HepG2 (cell line): ENCODE measurements around the gene FDXACB1. TPM values are rescaled to one million over a fixed set of nuclear protein-coding genes. Genes with fewer than 3 reads are reported as not detected.
A peak's percentile ranks its signal among the peaks of the same experiment; 100 is the strongest.

ENCODE experiments used
- ATF1 ChIP-seq: IDR thresholded peaks from 2 replicates; pipeline ENCODE4 v1.6.1; 2016; ENCODE audit warnings: mild to moderate bottlenecking, control low read depth
- CEBPG ChIP-seq: IDR thresholded peaks from 2 replicates; pipeline ENCODE4 v1.6.1; 2016
- FOXK1 ChIP-seq: sonication (generic); formaldehyde crosslinking; IDR thresholded peaks from 2 replicates; pipeline ENCODE4 v1.4.0; 2020; ENCODE audit warnings: low read depth, missing genetic modification reagents, borderline replicate concordance
- NR2C2 ChIP-seq: sonication (generic); formaldehyde crosslinking; IDR thresholded peaks from 2 replicates; pipeline ENCODE4 v1.4.0; 2020; ENCODE audit warnings: missing genetic modification reagents, mild to moderate bottlenecking, moderate library complexity, borderline replicate concordance
- ZBTB10 ChIP-seq: sonication (generic); formaldehyde crosslinking; IDR thresholded peaks from 2 replicates; pipeline ENCODE4 v1.4.0; 2020; ENCODE audit warnings: missing genetic modification reagents, borderline replicate concordance
- ZNF280B ChIP-seq: sonication (generic); formaldehyde crosslinking; IDR thresholded peaks from 2 replicates; pipeline ENCODE4 v1.5.0; 2020; ENCODE audit warnings: missing genetic modification reagents, mild to moderate bottlenecking, borderline replicate concordance
- ZNF33B ChIP-seq: sonication (generic); formaldehyde crosslinking; IDR thresholded peaks from 2 replicates; pipeline ENCODE4 v1.5.1; 2020; ENCODE audit warnings: mild to moderate bottlenecking, missing genetic modification reagents
- ZNF430 ChIP-seq: sonication (generic); formaldehyde crosslinking; IDR thresholded peaks from 2 replicates; pipeline ENCODE4 v1.9.0; 2021; ENCODE audit warnings: mild to moderate bottlenecking, missing genetic modification reagents
- ZNF451 ChIP-seq: sonication (generic); formaldehyde crosslinking; IDR thresholded peaks from 2 replicates; pipeline ENCODE4 v1.5.0; 2020; ENCODE audit warnings: mild to moderate bottlenecking, missing genetic modification reagents
- ZNF629 ChIP-seq: sonication (generic); formaldehyde crosslinking; conservative IDR thresholded peaks from 2 replicates; pipeline ENCODE4 v1.5.0; 2020; ENCODE audit warnings: missing genetic modification reagents
- ZNF773 ChIP-seq: sonication (generic); formaldehyde crosslinking; IDR thresholded peaks from 2 replicates; pipeline ENCODE4 v1.4.0; 2020; ENCODE audit warnings: missing genetic modification reagents, borderline replicate concordance
- ZNF841 ChIP-seq: sonication (generic); formaldehyde crosslinking; IDR thresholded peaks from 2 replicates; pipeline ENCODE4 v1.8.1; 2023; ENCODE audit warnings: missing genetic modification reagents, borderline replicate concordance
- ZZZ3 ChIP-seq: sonication (generic); formaldehyde crosslinking; IDR thresholded peaks from 2 replicates; pipeline ENCODE4 v1.4.0; 2020; ENCODE audit warnings: missing genetic modification reagents, mild to moderate bottlenecking, borderline replicate concordance
- polyA plus RNA-seq, 8 experiments: library from polyadenylated mRNA; depleted of rRNA in 3 of 8; stranded (reverse) in 7 of 8; unstranded in 1 of 8; fragments of >200 nt; fragmentation: Illumina TruSeq in 4 of 8; extraction: Trizol in 4 of 8; gene quantifications; 2 replicates each; pipeline versions ENCODE4 v1.2.1 to v1.2.3, GENCODE V29; 2011 to 2016; ENCODE audit warnings: low read depth in 4 of 8, missing spikeins in 1 of 8, mixed read lengths in 1 of 8; ENCODE audit not compliant: insufficient read depth in 1 of 8
- total RNA-seq, 5 experiments: library from RNA; depleted of rRNA; stranded (reverse); fragments of >200 nt; fragmentation: Illumina TruSeq; extraction: Trizol; gene quantifications; 2 replicates each; pipeline ENCODE4 v1.2.3, GENCODE V29; 2016; ENCODE audit warnings: low read depth in 1 of 5
- TF ChIP-seq, protein P1 (sequence below): sonication (generic); formaldehyde crosslinking; IDR thresholded peaks from 2 replicates; pipeline ENCODE4 v1.4.0; 2020; ENCODE audit warnings: missing genetic modification reagents
- TF ChIP-seq, protein P2 (sequence below): IDR thresholded peaks from 2 replicates; pipeline ENCODE4 v1.6.1; 2012; ENCODE audit warnings: low read depth, low read length, improper control_type of control experiment
- TF ChIP-seq, protein P3 (sequence below): sonication (generic); formaldehyde crosslinking; IDR thresholded peaks from 2 replicates; pipeline ENCODE4 v1.4.0; 2020; ENCODE audit warnings: mild to moderate bottlenecking, missing genetic modification reagents

The FDXACB1 gene
- total and polyA plus RNA-seq, 2 of the 13 experiments (the other 11 are each of a cell fraction or from before 2014, with no cell fraction given), result 1.1 to 3.4 TPM

DNA sequence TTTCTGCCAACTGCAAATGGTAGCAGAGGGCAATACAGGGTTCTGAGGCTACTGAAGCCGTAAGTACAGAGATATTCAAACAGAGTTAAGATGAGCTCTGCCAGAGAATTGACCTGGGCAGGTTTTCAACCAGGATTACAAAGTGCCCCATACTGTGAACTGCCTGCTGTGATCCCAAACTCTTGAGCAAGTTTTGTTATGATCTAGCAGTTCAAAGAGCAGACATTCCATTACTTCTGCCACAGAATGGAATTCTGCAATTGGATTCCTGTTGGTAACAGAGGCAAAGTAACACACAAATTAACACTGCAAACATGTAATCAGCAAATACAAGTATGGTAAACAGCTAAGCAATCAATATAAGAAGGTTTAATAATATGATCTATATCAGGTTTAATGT lies 38.8 kb downstream of the FDXACB1 start (continued):
- TF ChIP-seq, protein P1, sequence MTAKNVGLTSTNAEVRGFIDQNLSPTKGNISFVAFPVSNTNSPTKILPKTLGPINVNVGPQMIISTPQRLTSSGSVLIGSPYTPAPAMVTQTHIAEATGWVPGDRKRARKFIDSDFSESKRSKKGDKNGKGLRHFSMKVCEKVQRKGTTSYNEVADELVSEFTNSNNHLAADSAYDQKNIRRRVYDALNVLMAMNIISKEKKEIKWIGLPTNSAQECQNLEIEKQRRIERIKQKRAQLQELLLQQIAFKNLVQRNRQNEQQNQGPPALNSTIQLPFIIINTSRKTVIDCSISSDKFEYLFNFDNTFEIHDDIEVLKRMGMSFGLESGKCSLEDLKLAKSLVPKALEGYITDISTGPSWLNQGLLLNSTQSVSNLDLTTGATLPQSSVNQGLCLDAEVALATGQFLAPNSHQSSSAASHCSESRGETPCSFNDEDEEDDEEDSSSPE, result no peak
- TF ChIP-seq, protein P2, sequence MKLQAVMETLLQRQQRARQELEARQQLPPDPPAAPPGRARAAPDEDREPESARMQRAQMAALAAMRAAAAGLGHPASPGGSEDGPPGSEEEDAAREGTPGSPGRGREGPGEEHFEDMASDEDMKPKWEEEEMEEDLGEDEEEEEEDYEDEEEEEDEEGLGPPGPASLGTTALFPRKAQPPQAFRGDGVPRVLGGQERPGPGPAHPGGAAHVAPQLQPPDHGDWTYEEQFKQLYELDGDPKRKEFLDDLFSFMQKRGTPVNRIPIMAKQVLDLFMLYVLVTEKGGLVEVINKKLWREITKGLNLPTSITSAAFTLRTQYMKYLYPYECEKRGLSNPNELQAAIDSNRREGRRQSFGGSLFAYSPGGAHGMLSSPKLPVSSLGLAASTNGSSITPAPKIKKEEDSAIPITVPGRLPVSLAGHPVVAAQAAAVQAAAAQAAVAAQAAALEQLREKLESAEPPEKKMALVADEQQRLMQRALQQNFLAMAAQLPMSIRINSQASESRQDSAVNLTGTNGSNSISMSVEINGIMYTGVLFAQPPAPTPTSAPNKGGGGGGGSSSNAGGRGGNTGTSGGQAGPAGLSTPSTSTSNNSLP, result peak; percentile 87
- TF ChIP-seq NR2C2 (CRISPR knock-in tag) (no peak), ZNF841 (CRISPR knock-in tag) (no peak), CEBPG (CRISPR knock-in tag) (peak; percentile 89), ZBTB10 (CRISPR knock-in tag) (no peak), ZZZ3 (CRISPR knock-in tag) (no peak), ZNF33B (CRISPR knock-in tag) (no peak), ZNF451 (no peak), FOXK1 (CRISPR knock-in tag) (peak; percentile 74; the same call in 1 of the 2 replicates), ZNF430 (CRISPR knock-in tag) (no peak), ZNF280B (no peak), ZNF629 (CRISPR knock-in tag) (no peak), ZNF773 (CRISPR knock-in tag) (no peak), ATF1 (CRISPR knock-in tag) (no peak)
- TF ChIP-seq, protein P3, sequence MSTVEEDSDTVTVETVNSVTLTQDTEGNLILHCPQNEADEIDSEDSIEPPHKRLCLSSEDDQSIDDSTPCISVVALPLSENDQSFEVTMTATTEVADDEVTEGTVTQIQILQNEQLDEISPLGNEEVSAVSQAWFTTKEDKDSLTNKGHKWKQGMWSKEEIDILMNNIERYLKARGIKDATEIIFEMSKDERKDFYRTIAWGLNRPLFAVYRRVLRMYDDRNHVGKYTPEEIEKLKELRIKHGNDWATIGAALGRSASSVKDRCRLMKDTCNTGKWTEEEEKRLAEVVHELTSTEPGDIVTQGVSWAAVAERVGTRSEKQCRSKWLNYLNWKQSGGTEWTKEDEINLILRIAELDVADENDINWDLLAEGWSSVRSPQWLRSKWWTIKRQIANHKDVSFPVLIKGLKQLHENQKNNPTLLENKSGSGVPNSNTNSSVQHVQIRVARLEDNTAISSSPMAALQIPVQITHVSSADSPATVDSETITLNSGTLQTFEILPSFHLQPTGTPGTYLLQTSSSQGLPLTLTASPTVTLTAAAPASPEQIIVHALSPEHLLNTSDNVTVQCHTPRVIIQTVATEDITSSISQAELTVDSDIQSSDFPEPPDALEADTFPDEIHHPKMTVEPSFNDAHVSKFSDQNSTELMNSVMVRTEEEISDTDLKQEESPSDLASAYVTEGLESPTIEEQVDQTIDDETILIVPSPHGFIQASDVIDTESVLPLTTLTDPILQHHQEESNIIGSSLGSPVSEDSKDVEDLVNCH (CRISPR knock-in tag), result no peak
